Measurements from ENCODE around the gene MTERF2.
"Not testable (repeated sequence)": the region's sequence is repeated elsewhere in the genome, so short reads cannot be mapped to it uniquely, and the experiment has no call there.

Gene MTERF2, protein sequence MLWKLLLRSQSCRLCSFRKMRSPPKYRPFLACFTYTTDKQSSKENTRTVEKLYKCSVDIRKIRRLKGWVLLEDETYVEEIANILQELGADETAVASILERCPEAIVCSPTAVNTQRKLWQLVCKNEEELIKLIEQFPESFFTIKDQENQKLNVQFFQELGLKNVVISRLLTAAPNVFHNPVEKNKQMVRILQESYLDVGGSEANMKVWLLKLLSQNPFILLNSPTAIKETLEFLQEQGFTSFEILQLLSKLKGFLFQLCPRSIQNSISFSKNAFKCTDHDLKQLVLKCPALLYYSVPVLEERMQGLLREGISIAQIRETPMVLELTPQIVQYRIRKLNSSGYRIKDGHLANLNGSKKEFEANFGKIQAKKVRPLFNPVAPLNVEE

DNA sequence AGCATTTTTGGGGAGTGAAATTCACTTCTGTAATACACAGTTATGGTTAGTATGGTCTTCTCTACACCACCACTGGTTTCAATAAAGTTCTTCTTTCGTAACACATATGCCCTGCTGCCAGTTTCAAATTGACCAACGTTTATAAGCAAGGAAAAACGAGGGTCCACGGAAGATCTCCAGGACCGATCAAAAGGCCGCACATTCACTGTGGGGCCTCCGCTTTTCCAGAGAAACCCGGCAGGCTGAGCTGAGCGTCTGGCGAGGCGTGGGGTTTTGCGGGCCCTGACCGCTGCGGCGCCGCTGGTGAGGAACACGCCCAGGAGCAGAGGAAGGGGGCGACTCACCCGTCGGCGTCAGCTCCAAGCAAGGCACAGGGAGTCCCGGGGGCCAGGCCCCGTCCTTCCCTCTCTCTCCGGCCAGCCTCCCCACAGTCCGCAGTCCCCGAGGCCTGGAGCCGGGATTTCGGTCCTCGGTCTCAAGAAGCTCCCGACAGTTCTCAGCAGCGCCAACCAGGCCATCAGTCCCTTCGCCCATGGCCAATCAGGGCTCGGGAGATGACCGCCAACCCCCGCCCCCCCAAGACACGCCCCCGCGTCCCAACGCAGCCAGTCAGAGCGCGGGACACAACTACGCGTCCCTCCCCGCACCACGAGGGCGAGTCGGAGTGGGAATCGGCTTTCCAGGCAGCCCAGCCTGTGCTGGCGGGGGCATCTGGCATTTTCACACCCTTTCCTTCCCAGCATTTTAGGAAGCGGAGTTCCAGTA is at the start of gene MTERF2:
TSS of gene MTERF2 (minus strand) at position 522 of the 765 bp plus-strand sequence. CDS start 8,432 bp downstream, outside the sequence.
- peak within 1 kb of the TSS; percentile 70 for H3K4me3 ChIP-seq
- peaks cover 3% of the 10 kb centered on the region; the same call in 1 of the 2 replicates for H3K4me1 ChIP-seq
- in situ Hi-C loops (cut with MboI; ENCODE audit: low sequenced_read_pairs) = no loop called here
- no peaks in the 10 kb centered on the region for H3K9me3 ChIP-seq
- H3K36me3 ChIP-seq (replicated peaks) = peaks cover 8% of the 10 kb centered on the region
- H3K27me3 ChIP-seq (ENCODE audit: low read depth) = no peaks in the 10 kb centered on the region
- DNase-seq (ENCODE audit: low spot score in 2 of 2) = peak; percentile 91 to 95

DNA sequence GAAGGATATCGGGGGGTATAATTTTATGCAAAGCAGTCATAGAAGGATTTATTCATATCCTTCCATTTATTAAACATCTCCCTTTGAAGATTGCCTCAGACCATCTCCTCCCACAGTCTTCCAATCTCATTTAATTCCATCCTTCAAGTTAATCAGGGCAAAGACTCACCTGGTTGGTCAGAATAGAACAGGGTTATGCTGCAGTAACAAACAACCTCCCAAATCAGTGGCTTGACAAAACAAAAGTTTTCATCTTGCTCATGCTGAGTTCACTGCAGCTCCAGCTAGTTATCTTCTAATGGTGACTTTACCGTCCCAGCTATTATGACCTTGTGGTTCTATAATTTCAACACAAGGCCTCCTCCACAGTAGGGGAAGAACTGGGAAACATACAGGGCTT is 48.8 kb upstream of the MTERF2 start:
- no peak for DNase-seq (ENCODE audit: low spot score in 2 of 2)
- H3K27me3 ChIP-seq (ENCODE audit: low read depth) = no peaks in the 10 kb centered on the region
- no peaks in the 10 kb centered on the region for H3K9me3 ChIP-seq
- H3K4me3 ChIP-seq = no peak overlapping the region
- in situ Hi-C loops (cut with MboI; ENCODE audit: low sequenced_read_pairs) = no loop called here
- H3K4me1 ChIP-seq = no peaks in the 10 kb centered on the region
- no peaks in the 10 kb centered on the region for H3K36me3 ChIP-seq (replicated peaks)

DNA sequence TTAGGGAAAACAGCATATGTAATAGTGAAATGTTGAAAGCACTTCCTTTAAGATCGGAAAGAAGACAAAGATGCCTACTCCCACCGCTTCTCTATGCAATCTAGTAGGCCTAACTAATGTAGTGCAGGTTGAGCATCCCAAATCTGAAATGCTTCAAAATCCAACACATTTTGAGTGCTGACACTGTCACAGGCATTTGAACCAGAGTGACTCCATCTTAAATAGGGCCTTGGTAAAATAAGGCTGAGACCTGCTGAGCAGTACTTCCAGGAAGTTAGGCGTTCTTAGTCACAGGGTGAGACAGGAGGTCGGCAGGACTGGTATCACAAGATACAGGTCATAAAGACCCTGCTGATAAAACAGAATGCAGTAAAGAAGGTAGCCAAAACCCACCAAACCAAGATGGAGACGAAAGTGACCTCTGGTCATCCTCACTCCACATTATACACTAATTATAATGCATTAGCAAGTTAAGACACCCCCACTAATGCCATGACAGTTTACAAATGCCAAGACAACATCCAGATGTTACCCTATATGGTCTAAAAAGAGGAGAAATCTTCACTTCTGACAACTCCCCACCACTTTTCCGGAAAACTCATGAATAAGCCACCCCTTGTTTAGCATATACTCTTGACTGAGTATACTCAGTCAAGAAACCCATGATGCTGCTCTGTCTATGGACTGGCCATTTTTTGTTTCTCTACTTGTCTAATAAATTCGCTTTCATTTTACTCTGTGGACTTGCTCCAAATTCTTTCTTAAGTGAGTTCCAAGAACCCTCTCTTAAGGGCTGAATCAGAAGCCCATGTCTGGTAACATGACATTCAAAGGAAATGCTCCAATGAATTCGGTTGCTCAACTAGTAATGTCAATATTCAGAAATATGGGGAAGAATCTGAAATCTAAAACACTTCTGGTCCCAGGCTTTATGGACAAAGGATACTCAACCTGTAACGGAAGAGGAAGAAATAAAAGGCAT is 47.1 kb upstream of the MTERF2 start:
- Histone ChIP-seq H3K36me3 (replicated peaks) (no peaks in the 10 kb centered on the region), H3K27me3 (ENCODE audit: low read depth) (no peaks in the 10 kb centered on the region), H3K9me3 (no peaks in the 10 kb centered on the region), H3K4me3 (no peak overlapping the region), H3K4me1 (no peaks in the 10 kb centered on the region; the same call in 1 of the 2 replicates)
- in situ Hi-C loops (cut with MboI; ENCODE audit: low sequenced_read_pairs) = no loop called here
- no peak for DNase-seq (ENCODE audit: low spot score in 2 of 2)

DNA sequence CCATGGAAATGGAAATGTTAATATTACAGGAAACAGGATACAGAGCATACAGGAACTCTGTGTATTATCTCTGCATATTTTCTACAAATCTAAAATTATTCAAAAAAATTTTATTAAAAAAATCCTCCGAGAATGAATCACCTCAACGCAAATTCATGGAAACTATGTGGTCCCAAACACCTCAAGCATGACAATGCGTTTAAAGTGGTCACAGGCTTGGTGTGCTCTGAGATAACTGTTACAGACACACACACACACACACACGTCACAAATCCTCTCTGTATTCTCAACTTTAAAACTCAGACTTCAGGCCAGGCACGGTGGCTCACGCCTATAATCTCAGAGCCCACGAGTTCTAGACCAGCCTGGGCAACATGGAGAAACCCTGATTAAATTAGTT is 45.3 kb upstream of the MTERF2 start:
- Histone ChIP-seq H3K36me3 (replicated peaks) (no peaks in the 10 kb centered on the region), H3K4me1 (peaks cover 2% of the 10 kb centered on the region; the same call in 1 of the 2 replicates), H3K27me3 (ENCODE audit: low read depth) (no peaks in the 10 kb centered on the region), H3K9me3 (no peaks in the 10 kb centered on the region), H3K4me3 (no peak overlapping the region)
- no peak for DNase-seq (ENCODE audit: low spot score in 2 of 2)
- in situ Hi-C loops (cut with MboI; ENCODE audit: low sequenced_read_pairs) = no loop called here

DNA sequence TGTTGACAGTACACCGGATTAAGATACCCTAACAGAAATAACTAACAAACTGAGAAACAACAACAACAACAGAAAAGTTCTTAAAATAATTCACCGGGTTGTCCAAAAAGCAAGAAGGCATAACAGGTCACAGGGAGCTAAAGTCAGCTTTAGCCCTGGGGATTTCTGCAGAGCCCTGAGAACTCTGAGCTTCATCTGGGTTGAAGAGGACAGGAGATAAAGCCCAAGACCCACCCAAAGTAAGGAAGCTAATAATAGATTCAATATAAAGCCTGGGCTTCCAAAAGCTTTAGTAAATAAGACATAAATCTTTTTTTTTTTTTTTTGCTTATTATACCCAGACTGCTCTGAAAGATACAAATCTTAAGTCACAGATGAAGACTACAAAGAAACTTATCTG is 44.1 kb upstream of the MTERF2 start:
- no peak for DNase-seq (ENCODE audit: low spot score in 2 of 2)
- Histone ChIP-seq H3K9me3 (no peaks in the 10 kb centered on the region), H3K4me3 (no peak overlapping the region), H3K4me1 (peaks cover 7% of the 10 kb centered on the region; the same call in 1 of the 2 replicates), H3K27me3 (ENCODE audit: low read depth) (no peaks in the 10 kb centered on the region), H3K36me3 (replicated peaks) (no peaks in the 10 kb centered on the region)
- in situ Hi-C loops (cut with MboI; ENCODE audit: low sequenced_read_pairs) = no loop called here

DNA sequence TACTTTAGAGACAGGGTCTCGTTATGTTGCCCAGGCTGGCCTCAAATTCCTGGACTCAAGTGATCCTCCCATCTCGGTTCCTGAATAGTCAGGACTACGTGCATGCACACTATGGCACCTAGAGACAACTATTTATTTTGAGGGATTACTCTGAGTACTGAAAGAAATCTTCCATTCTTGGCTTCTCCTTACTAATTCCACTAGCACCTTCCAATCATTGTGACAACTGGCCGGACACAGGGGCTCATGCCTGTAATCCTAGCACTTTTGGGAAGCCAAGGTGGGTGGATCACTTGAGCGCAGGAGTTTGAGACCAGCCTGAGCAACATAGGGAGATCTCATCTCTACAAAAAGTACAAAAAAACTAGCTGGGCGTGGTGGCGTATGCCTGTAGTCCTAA is 42.1 kb upstream of the MTERF2 start:
- in situ Hi-C loops (cut with MboI; ENCODE audit: low sequenced_read_pairs) = no loop called here
- no peaks in the 10 kb centered on the region for H3K9me3 ChIP-seq
- peaks cover 17% of the 10 kb centered on the region for H3K4me1 ChIP-seq
- H3K36me3 ChIP-seq (replicated peaks) = no peaks in the 10 kb centered on the region
- H3K4me3 ChIP-seq = no peak overlapping the region
- H3K27me3 ChIP-seq (ENCODE audit: low read depth) = no peaks in the 10 kb centered on the region
- no peak for DNase-seq (ENCODE audit: low spot score in 2 of 2)

DNA sequence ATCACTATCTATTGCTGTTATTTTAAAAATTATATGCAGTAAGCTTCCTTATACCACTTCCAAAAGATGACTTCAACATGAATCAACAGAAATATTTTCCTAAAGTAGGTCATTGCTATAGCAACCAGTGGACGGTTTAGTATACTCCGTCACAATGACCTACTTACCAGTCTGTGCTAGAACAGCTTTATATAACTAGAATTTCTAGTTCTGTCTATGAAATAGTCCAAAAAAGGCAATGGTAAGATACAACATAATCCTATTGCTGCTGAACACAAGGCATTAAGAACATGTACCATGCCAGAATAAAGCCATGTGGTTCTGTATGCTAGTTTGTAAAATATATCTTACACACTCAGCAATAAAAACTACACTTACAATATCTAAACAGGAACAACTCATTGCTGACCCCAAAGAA is 40.7 kb upstream of the MTERF2 start:
- no peak for DNase-seq (ENCODE audit: low spot score in 2 of 2)
- no peak overlapping the region for H3K4me3 ChIP-seq

DNA sequence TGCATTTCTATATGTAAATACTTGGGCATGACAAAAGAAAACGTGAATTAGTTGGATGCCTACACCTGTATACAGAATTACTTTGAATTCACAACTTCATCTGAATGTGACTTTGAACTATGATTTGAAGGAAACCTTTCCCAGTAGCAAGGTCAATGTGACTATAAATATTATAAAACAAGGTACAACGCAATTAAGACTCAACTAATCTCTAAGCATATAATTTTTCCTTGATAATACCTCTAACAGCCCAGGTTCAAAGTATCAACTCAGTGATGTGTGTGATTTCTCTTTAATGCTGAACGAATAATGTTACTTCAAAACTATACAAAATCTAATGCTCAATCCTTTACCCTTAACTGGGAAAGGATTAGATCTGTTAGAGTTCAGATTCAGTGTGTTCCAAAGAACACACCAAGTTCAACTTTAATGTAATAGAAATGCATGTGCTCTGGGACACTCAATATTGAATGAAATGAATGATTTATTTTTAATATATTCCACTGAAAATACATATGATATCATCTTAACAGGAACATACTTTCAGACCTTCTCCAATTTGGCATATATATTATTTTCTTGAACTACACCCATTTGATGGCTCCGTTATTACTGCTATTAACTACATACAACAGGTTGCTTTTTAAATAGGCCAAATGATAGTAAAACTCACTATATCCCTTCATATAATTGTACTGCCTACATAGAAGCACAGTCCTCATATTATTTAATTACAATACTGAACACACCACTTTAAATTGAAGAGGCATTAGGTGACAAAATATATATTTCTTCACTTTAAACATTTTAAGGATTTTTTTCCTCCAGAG is 40.1 kb upstream of the MTERF2 start:
- Histone ChIP-seq H3K9me3 (no peaks in the 10 kb centered on the region), H3K4me3 (no peak overlapping the region), H3K36me3 (replicated peaks) (no peaks in the 10 kb centered on the region), H3K4me1 (peaks cover 17% of the 10 kb centered on the region), H3K27me3 (ENCODE audit: low read depth) (no peaks in the 10 kb centered on the region)
- in situ Hi-C loops (cut with MboI; ENCODE audit: low sequenced_read_pairs) = no loop called here
- no peak for DNase-seq (ENCODE audit: low spot score in 2 of 2)

More for the DNA sequence above, 40.7 kb upstream of the MTERF2 start:
- no peaks in the 10 kb centered on the region for H3K9me3 ChIP-seq
- no peaks in the 10 kb centered on the region for H3K27me3 ChIP-seq (ENCODE audit: low read depth)
- no peaks in the 10 kb centered on the region for H3K36me3 ChIP-seq (replicated peaks)
- in situ Hi-C loops (cut with MboI; ENCODE audit: low sequenced_read_pairs) = no loop called here
- H3K4me1 ChIP-seq = peaks cover 17% of the 10 kb centered on the region

DNA sequence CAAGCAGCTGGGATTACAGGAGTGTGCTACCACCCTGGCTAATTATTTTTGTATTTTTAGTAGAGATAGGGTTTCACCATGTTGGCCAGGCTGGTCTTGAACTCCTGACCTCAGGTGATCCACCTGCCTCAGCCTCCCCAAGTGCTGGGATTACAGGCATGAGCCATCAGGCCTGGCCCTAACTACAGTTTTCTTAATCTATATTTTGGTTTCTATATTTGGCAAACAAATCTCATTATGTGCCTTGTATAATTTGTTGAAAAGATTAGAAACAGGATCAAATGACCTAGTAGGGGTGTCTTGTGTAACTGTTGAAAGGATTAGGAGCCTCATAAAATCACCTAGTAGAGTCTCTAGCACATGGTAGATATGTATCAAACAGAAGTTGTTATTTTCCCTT is 39.4 kb upstream of the MTERF2 start:
- DNase-seq (ENCODE audit: low spot score in 2 of 2) = peak in 1 of 2 experiments; percentile 12
- H3K9me3 ChIP-seq; H3K36me3 ChIP-seq (replicated peaks); H3K4me3 ChIP-seq; H3K27me3 ChIP-seq (ENCODE audit: low read depth); in situ Hi-C loops (cut with MboI; ENCODE audit: low sequenced_read_pairs): not testable (repeated sequence)
- peaks cover 17% of the 10 kb centered on the region for H3K4me1 ChIP-seq

DNA sequence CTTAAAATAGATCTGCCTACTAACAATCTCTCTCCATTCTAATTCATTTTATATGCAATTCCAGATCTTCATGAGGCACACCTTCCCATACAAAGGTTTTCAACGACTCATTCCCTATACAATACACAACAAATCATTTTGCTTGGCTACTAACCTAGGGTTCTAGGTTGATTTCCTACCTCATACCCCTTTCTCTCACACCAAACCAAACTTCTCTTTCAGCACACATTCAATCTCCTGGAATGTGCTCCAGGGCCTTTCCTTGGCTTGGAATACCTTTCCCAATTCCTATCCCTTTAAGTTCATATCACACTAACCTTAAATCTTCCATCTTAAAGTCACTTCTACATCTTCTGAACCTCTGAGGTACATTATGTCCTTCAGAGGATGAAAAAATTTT is 38.7 kb upstream of the MTERF2 start:
- Histone ChIP-seq H3K4me3 (no peak overlapping the region), H3K4me1 (peaks cover 17% of the 10 kb centered on the region), H3K27me3 (ENCODE audit: low read depth) (no peaks in the 10 kb centered on the region), H3K36me3 (replicated peaks) (no peaks in the 10 kb centered on the region), H3K9me3 (no peaks in the 10 kb centered on the region)
- DNase-seq (ENCODE audit: low spot score in 2 of 2) = no peak
- in situ Hi-C loops (cut with MboI; ENCODE audit: low sequenced_read_pairs) = no loop called here

DNA sequence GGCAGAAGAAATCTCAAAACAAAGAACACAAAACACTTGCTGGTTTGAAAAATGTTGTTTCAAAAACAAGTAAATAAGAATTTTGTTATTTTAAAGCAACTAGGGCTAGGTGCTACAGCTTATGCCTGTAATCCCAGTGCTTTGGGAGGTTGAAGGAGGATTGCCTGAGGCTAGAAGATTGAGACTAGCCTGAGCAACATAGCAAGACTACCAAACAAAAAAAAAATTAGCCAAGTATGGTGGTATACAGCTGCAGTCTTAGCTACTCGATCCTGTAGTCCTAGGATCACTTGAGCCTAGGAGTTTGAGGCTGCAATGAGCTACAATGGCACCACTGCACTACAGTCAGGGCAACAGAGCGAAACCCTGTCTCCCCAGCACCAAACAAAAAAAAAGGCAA is 32.6 kb upstream of the MTERF2 start:
- Histone ChIP-seq H3K27me3 (ENCODE audit: low read depth) (no peaks in the 10 kb centered on the region), H3K4me1 (no peaks in the 10 kb centered on the region), H3K9me3 (no peaks in the 10 kb centered on the region), H3K36me3 (replicated peaks) (no peaks in the 10 kb centered on the region), H3K4me3 (no peak overlapping the region)
- in situ Hi-C loops (cut with MboI; ENCODE audit: low sequenced_read_pairs) = no loop called here
- no peak for DNase-seq (ENCODE audit: low spot score in 2 of 2)

DNA sequence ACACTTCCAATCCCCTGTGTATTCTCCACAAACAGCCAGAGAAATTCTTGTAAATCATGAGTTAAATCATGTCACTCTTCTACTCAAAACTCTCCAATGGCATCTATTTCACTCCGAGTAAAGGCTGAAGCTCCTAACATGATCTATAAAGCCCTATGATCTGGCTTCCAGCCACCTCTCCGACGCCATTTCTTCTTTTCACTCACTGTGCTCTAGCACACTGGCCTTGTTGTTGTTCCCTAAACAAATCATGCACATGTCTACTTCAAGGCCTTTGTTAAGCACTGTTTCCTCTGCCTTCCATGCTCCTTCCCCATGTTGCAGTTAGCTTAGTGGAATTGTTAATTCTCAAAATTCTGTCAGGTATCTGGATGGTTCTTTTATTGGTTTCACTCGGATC is 30.1 kb upstream of the MTERF2 start:
- H3K4me1 ChIP-seq = peaks cover 7% of the 10 kb centered on the region
- DNase-seq (ENCODE audit: low spot score in 2 of 2) = no peak
- in situ Hi-C loops (cut with MboI; ENCODE audit: low sequenced_read_pairs) = no loop called here
- H3K36me3 ChIP-seq (replicated peaks) = no peaks in the 10 kb centered on the region
- H3K27me3 ChIP-seq (ENCODE audit: low read depth) = no peaks in the 10 kb centered on the region
- H3K9me3 ChIP-seq = no peaks in the 10 kb centered on the region
- H3K4me3 ChIP-seq = no peak overlapping the region

DNA sequence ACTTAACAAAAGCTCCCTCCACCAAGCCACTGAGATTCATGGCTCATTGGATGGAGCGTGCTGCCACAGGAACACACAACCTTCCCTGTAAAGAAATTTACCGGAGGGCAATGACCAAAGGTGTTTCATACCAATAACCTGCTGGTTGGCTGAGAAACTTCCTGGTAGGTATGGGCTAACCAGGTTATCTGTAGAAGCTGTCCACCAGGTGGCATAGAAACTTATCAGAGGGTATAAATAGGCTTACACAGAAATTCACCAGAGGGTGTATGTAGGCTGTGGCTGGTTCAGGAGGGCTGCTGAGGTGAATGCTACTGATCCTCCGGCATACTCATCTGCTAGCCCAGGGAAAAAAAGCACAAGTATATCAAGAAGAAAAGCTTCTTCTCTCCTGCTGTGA is 27.1 kb upstream of the MTERF2 start:
- in situ Hi-C loops (cut with MboI; ENCODE audit: low sequenced_read_pairs) = no loop called here
- H3K9me3 ChIP-seq = no peaks in the 10 kb centered on the region
- DNase-seq (ENCODE audit: low spot score in 2 of 2) = no peak

More for the DNA sequence above, 27.1 kb upstream of the MTERF2 start:
- Histone ChIP-seq H3K36me3 (replicated peaks) (no peaks in the 10 kb centered on the region), H3K4me3 (no peak overlapping the region), H3K4me1 (peaks cover 10% of the 10 kb centered on the region), H3K27me3 (ENCODE audit: low read depth) (no peaks in the 10 kb centered on the region)
